ENCODE data around the gene DNAJC12.

The DNAJC12 gene

GRCh38 chr10:67760272-67760671 is 77.7 kb downstream of the DNAJC12 start:
- DNase-seq: no peak

Data from NK-92 treated with Interleukin-12 subunit alpha and Interleukin-12 subunit beta, amount 100 ng/mL, for 24 hours (cell line).